ENCODE measurements around the gene PICK1.

DNA sequence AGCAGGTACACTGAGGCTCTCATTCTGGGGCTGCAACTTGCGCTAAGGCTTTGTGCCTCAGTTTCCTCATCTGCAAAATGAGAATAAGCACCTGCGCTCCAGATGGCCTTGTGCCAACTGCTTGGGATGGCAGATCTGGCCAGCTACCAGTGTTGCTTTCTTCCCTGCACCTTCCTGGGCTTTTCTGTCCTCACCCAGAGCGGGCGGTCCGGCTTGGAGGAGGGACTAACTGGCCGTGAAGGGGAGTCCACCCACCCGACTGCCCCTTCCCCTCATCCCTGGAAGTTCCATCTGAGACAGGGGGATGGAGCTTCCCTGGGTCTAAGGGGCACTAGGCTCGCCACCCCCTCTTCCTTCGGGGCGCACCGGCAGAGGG lies 23.3 kb downstream of the PICK1 start:
- TF ChIP-seq, protein P1, sequence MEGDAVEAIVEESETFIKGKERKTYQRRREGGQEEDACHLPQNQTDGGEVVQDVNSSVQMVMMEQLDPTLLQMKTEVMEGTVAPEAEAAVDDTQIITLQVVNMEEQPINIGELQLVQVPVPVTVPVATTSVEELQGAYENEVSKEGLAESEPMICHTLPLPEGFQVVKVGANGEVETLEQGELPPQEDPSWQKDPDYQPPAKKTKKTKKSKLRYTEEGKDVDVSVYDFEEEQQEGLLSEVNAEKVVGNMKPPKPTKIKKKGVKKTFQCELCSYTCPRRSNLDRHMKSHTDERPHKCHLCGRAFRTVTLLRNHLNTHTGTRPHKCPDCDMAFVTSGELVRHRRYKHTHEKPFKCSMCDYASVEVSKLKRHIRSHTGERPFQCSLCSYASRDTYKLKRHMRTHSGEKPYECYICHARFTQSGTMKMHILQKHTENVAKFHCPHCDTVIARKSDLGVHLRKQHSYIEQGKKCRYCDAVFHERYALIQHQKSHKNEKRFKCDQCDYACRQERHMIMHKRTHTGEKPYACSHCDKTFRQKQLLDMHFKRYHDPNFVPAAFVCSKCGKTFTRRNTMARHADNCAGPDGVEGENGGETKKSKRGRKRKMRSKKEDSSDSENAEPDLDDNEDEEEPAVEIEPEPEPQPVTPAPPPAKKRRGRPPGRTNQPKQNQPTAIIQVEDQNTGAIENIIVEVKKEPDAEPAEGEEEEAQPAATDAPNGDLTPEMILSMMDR (conservative IDR thresholded peaks at IDR 0.05; ENCODE audit: low read length): no peak
- no peak for TF ChIP-seq EZH2phosphoT487 (IDR thresholded peaks at IDR 0.05; ENCODE audit: borderline replicate concordance, low read depth, low read length)

All from OCI-LY7 (cell line).